Measurements from ENCODE around the gene IAH1. TPM values are rescaled to one million over a fixed set of nuclear protein-coding genes. Genes with fewer than 3 reads are reported as not detected.
A peak's percentile ranks its signal among the peaks of the same experiment; 100 is the strongest.

IAH1 gene
- polyA plus RNA-seq, 3 donors, result 39.4 to 98.2 (median 84.0) TPM

DNA sequence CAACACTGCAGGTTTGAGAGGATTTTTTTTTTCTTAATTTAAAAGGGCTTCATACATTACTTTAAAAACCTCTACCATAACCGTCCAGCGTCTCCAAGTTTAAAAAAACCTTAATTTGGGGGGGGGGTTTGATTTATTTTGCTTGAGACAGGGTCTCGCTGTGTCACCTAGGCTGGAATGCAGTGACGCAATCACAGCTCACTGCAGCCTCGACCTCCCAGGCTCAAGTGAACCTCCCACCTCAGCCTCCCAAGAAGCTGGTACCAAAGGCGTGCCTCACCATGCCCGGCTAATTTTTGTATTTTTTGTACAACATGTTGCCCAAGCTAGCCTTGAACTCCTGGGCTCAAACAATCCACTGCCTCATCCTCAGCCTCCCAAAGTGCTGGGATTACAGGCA is 44.4 kb downstream of the IAH1 start:
- peaks cover 20% of the 10 kb centered on the region for H4K20me1 ChIP-seq (ENCODE audit: insufficient read depth, low read length)
- TF ChIP-seq, protein P1, sequence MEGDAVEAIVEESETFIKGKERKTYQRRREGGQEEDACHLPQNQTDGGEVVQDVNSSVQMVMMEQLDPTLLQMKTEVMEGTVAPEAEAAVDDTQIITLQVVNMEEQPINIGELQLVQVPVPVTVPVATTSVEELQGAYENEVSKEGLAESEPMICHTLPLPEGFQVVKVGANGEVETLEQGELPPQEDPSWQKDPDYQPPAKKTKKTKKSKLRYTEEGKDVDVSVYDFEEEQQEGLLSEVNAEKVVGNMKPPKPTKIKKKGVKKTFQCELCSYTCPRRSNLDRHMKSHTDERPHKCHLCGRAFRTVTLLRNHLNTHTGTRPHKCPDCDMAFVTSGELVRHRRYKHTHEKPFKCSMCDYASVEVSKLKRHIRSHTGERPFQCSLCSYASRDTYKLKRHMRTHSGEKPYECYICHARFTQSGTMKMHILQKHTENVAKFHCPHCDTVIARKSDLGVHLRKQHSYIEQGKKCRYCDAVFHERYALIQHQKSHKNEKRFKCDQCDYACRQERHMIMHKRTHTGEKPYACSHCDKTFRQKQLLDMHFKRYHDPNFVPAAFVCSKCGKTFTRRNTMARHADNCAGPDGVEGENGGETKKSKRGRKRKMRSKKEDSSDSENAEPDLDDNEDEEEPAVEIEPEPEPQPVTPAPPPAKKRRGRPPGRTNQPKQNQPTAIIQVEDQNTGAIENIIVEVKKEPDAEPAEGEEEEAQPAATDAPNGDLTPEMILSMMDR (IDR thresholded peaks at IDR 0.05), result no peak
- peak overlapping the region in 1 of 2 donors; percentile 51 for H3K27ac ChIP-seq (ENCODE audit: low read depth in 1 of 2, low read length in 2 of 2)
- DNase-seq, result no peak
- Mint-ChIP-seq H3K4me3 (no peak overlapping the region), H3K27ac (peak overlapping the region in 2 of 7 donors; percentile 30 to 76), H3K9me3 (peaks cover 0 to 6% (median 0%) of the 10 kb centered on the region in 7 donors), H3K27me3 (ENCODE audit: low read depth in 3 of 3) (peaks cover 0 to 1% (median 0%) of the 10 kb centered on the region in 3 donors), H3K4me1 (no peaks in the 10 kb centered on the region), H3K36me3 (peaks cover 62 to 81% of the 10 kb centered on the region in 2 donors)
- H3K9ac ChIP-seq (ENCODE audit: insufficient read depth, low read length, poor library complexity, severe bottlenecking), result no peak overlapping the region
- WGBS (ENCODE audit: insufficient coverage), result 95% methylated on average over 5 of the region's 7 CpGs
- no peaks in the 10 kb centered on the region for H3K4me1 ChIP-seq (ENCODE audit: control insufficient read depth in 1 of 2, insufficient read depth in 2 of 2, low read length in 2 of 2)
- H3K4me3 ChIP-seq (replicated peaks in 1 of 3; ENCODE audit: low read depth in 2 of 3, low read length in 3 of 3), result no peak overlapping the region
- H3K27me3 ChIP-seq (ENCODE audit: control insufficient read depth in 2 of 2, insufficient read depth in 2 of 2, low read length in 2 of 2), result no peaks in the 10 kb centered on the region
- H3K4me2 ChIP-seq (replicated peaks; ENCODE audit: extremely low read depth, low read length, poor library complexity, severe bottlenecking), result no peak overlapping the region
- intact Hi-C loops (cut with micrococcal nuclease), result loop anchor here in 1 of 2 donors (10.0 kb wide), 1 partner anchor 46 kb away; no protein-coding TSS in a partner anchor
- H3K9me3 ChIP-seq (replicated peaks in 1 of 2; ENCODE audit: control insufficient read depth in 1 of 2, insufficient read depth in 1 of 2, low read length in 2 of 2), result no peaks in the 10 kb centered on the region
- H3K36me3 ChIP-seq (replicated peaks in 1 of 2; ENCODE audit: control insufficient read depth in 1 of 2, insufficient read depth in 2 of 2, low read length in 2 of 2), result peaks cover 70 to 93% of the 10 kb centered on the region in 2 donors
- no peak overlapping the region for H2AFZ ChIP-seq (ENCODE audit: insufficient read depth, low read depth, low read length, poor library complexity, severe bottlenecking)
- no peaks in the 10 kb centered on the region for H3K79me2 ChIP-seq (ENCODE audit: insufficient read depth, low read length)

GRCh38 chr2:9519250-9519649 is 44.9 kb downstream of the IAH1 start:
- H3K4me1 ChIP-seq (ENCODE audit: control insufficient read depth in 1 of 2, insufficient read depth in 2 of 2, low read length in 2 of 2), result no peaks in the 10 kb centered on the region
- peak overlapping the region in 1 of 2 donors; percentile 51 for H3K27ac ChIP-seq (ENCODE audit: low read depth in 1 of 2, low read length in 2 of 2)
- no peaks in the 10 kb centered on the region for H3K27me3 ChIP-seq (ENCODE audit: control insufficient read depth in 2 of 2, insufficient read depth in 2 of 2, low read length in 2 of 2)
- intact Hi-C loops (cut with micrococcal nuclease), result loop anchor here in 1 of 2 donors (10.0 kb wide), 1 partner anchor 46 kb away; no protein-coding TSS in a partner anchor
- no peak overlapping the region for H3K4me3 ChIP-seq (replicated peaks in 1 of 3; ENCODE audit: low read depth in 2 of 3, low read length in 3 of 3)
- H3K4me1 Mint-ChIP-seq, result no peaks in the 10 kb centered on the region
- H3K4me3 Mint-ChIP-seq, result peak overlapping the region in 1 of 2 donors; percentile 31
- WGBS (ENCODE audit: insufficient coverage), result no CpG with 5 or more reads among the region's 2 CpGs
- DNase-seq, result peak in 2 of 3 donors; percentile 7 to 12
- H2AFZ ChIP-seq (ENCODE audit: insufficient read depth, low read depth, low read length, poor library complexity, severe bottlenecking), result no peak overlapping the region
- no peaks in the 10 kb centered on the region for H3K79me2 ChIP-seq (ENCODE audit: insufficient read depth, low read length)
- H3K36me3 Mint-ChIP-seq, result peaks cover 63 to 81% of the 10 kb centered on the region in 2 donors
- no peak overlapping the region for H3K4me2 ChIP-seq (replicated peaks; ENCODE audit: extremely low read depth, low read length, poor library complexity, severe bottlenecking)
- peaks cover 21% of the 10 kb centered on the region for H4K20me1 ChIP-seq (ENCODE audit: insufficient read depth, low read length)
- H3K9me3 ChIP-seq (replicated peaks in 1 of 2; ENCODE audit: control insufficient read depth in 1 of 2, insufficient read depth in 1 of 2, low read length in 2 of 2), result no peaks in the 10 kb centered on the region
- peaks cover 0 to 6% (median 0%) of the 10 kb centered on the region in 7 donors for H3K9me3 Mint-ChIP-seq
- H3K36me3 ChIP-seq (replicated peaks in 1 of 2; ENCODE audit: control insufficient read depth in 1 of 2, insufficient read depth in 2 of 2, low read length in 2 of 2), result peaks cover 72 to 95% of the 10 kb centered on the region in 2 donors
- H3K27me3 Mint-ChIP-seq (ENCODE audit: low read depth in 3 of 3), result peaks cover 0 to 1% (median 0%) of the 10 kb centered on the region in 3 donors
- H3K9ac ChIP-seq (ENCODE audit: insufficient read depth, low read length, poor library complexity, severe bottlenecking), result no peak overlapping the region
- H3K27ac Mint-ChIP-seq, result peak overlapping the region in 4 of 7 donors; percentile 48 to 76 (median 68)
- TF ChIP-seq, protein P1 (IDR thresholded peaks at IDR 0.05), result no peak
